Endothelial cell of umbilical vein (primary cell): ENCODE results near the gene DLX1. TPM values are rescaled to one million over a fixed set of nuclear protein-coding genes. Genes with fewer than 3 reads are reported as not detected.

Experiments used
- BruUV-seq: library from RNA; stranded (reverse); fragments of 400-500 nt; replicated peaks from 2 replicates; lab custom pipeline; 2021; lab: Mats Ljungman, UMichigan
- CTCF ChIA-PET: fragments of 300-600, 350-600 bp; sonication (Branson Sonifier 250); formaldehyde crosslinking; loops from one replicate; lab custom pipeline; 2021; ENCODE audit warnings: antibody characterized with exemption, inconsistent platforms; lab: Charles Lee
- POLR2A ChIA-PET: fragments of 300-600, 350-600 bp; sonication (Branson Sonifier 250); formaldehyde crosslinking; loops from one replicate; lab custom pipeline; 2021; ENCODE audit warnings: antibody characterized with exemption, inconsistent platforms; lab: Charles Lee
- DNase-seq: peaks from one replicate; pipeline ENCODE4 v3.0.0-alpha.2; 2011; ENCODE audit warnings: low read depth, low spot score
- FAIRE-seq: peaks from 2 replicates; lab custom pipeline; 2011; peaks lifted over from hg19 to GRCh38; lab: Jason Lieb, UNC
- H2AFZ ChIP-seq: 2 replicates; pipeline ENCODE4 v1.6.0; 2012; ENCODE audit warnings: low read depth, low read length, control low read depth, inconsistent platforms
- H3K27ac ChIP-seq: 2 replicates; pipeline ENCODE4 v1.5.1; 2011; ENCODE audit warnings: low read depth, mild to moderate bottlenecking, control low read depth, low read length, moderate library complexity; ENCODE audit not compliant: insufficient read depth
- H3K27me3 ChIP-seq, 2 experiments: 2 replicates each; pipeline versions ENCODE4 v1.6.0 to v1.6.1; 2011; ENCODE audit warnings: low read length in 2 of 2, mixed read lengths in 1 of 2; ENCODE audit not compliant: control insufficient read depth in 2 of 2, insufficient read depth in 2 of 2
- H3K36me3 ChIP-seq, 2 experiments: 2 replicates in 1 of 2; 3 replicates in 1 of 2; pipeline ENCODE4 v1.5.1; 2011; ENCODE audit warnings: low read length in 2 of 2, mild to moderate bottlenecking in 1 of 2, moderate library complexity in 1 of 2; ENCODE audit not compliant: control insufficient read depth in 2 of 2, insufficient read depth in 2 of 2; ENCODE audit errors: extremely low read depth in 1 of 2
- H3K4me1 ChIP-seq: 3 replicates; pipeline ENCODE4 v1.5.1; 2011; ENCODE audit warnings: mild to moderate bottlenecking, low read length; ENCODE audit not compliant: control insufficient read depth, insufficient read depth; ENCODE audit errors: extremely low read depth
- H3K4me2 ChIP-seq: 2 replicates; pipeline ENCODE4 v1.6.1; 2011; ENCODE audit warnings: low read length, control low read depth, mixed read lengths; ENCODE audit not compliant: insufficient read depth
- H3K4me3 ChIP-seq, 3 experiments: fragments of 200-600 bp in 1 of 3; sonication (generic), shearing (Covaris generic) in 1 of 3; replicated peaks in 1 of 3; 2 replicates each; pipeline ENCODE4 v1.5.1; 2011 to 2016; ENCODE audit warnings: control low read depth in 3 of 3, low read length in 3 of 3, mild to moderate bottlenecking in 2 of 3, inconsistent platforms in 1 of 3, low read depth in 1 of 3, moderate library complexity in 1 of 3; ENCODE audit not compliant: insufficient read depth in 1 of 3
- H3K79me2 ChIP-seq: 2 replicates; pipeline ENCODE4 v1.6.0; 2012; ENCODE audit warnings: low read length, inconsistent platforms; ENCODE audit not compliant: control insufficient read depth, insufficient read depth
- H3K9ac ChIP-seq: replicated peaks from 2 replicates; pipeline ENCODE3; 2011; ENCODE audit warnings: low read length, control low read depth; ENCODE audit not compliant: insufficient read depth; ENCODE audit errors: extremely low read depth
- H3K9me1 ChIP-seq: replicated peaks from 3 replicates; pipeline ENCODE4 v1.6.0; 2011; ENCODE audit warnings: mild to moderate bottlenecking, low read length; ENCODE audit not compliant: control insufficient read depth, insufficient read depth; ENCODE audit errors: extremely low read depth
- H3K9me3 ChIP-seq: replicated peaks from 2 replicates; pipeline ENCODE4 v1.5.1; 2012; ENCODE audit warnings: low read length, inconsistent platforms; ENCODE audit not compliant: control insufficient read depth, insufficient read depth
- H4K20me1 ChIP-seq: replicated peaks from 2 replicates; pipeline ENCODE3; 2011; ENCODE audit warnings: mild to moderate bottlenecking, low read length; ENCODE audit not compliant: control insufficient read depth, insufficient read depth; ENCODE audit errors: extremely low read depth
- EZH2 ChIP-seq: IDR thresholded peaks from 2 replicates; pipeline ENCODE4 v1.6.1; 2012; ENCODE audit warnings: borderline replicate concordance, low read depth, mild to moderate bottlenecking, moderate library complexity, low read length, inconsistent platforms; ENCODE audit not compliant: severe bottlenecking
- FOS ChIP-seq: IDR thresholded peaks from 2 replicates; pipeline ENCODE4 v1.6.1; 2011; ENCODE audit warnings: mild to moderate bottlenecking, low read length, moderate library complexity, borderline replicate concordance; ENCODE audit not compliant: insufficient read depth
- MYC ChIP-seq: IDR thresholded peaks from one replicate; pipeline ENCODE4 v1.6.1; 2011; ENCODE audit warnings: mild to moderate bottlenecking, low read depth, low read length
- POLR2AphosphoS5 ChIP-seq: IDR thresholded peaks from 2 replicates; pipeline ENCODE4 v1.6.1; 2012; ENCODE audit warnings: low read depth, mild to moderate bottlenecking, control low read depth, low read length, moderate library complexity; ENCODE audit not compliant: insufficient read depth
- dilution Hi-C: fragments of 300-500 bp; cut with MboI; formaldehyde crosslinking; loops from one replicate; pipeline ENCODE4 v1.15.0; 2019; ENCODE audit warnings: low sequenced_read_pairs; ENCODE audit not compliant: extremely low pct_ligation_motif_present
- intact Hi-C: fragments of 100-400 bp; cut with micrococcal nuclease; formaldehyde crosslinking; loops from one replicate; pipeline ENCODE4 v1.10.0; 2022
- polyA plus RNA-seq, 4 experiments: library from polyadenylated mRNA; depleted of rRNA in 3 of 4; stranded (reverse) in 3 of 4; unstranded in 1 of 4; fragments of >200 nt; gene quantifications; 2 replicates each; pipeline versions ENCODE4 v1.2.1 to v1.2.3, GENCODE V29; 2011 to 2012; ENCODE audit warnings: missing spikeins in 1 of 4
- total RNA-seq: library from RNA; stranded (reverse); gene quantifications from 2 replicates; pipeline ENCODE4 v1.2.3, GENCODE V29; 2021
- TF ChIP-seq, protein P1 (sequence below): IDR thresholded peaks from 2 replicates; pipeline ENCODE4 v1.6.1; 2011; ENCODE audit not compliant: insufficient read depth, insufficient read length

DLX1 gene
- total and polyA plus RNA-seq, 2 donors (not counting 3 experiments of a cell fraction or from before 2014, with no cell fraction given) = 0.12 TPM; not detected in 1

DNA sequence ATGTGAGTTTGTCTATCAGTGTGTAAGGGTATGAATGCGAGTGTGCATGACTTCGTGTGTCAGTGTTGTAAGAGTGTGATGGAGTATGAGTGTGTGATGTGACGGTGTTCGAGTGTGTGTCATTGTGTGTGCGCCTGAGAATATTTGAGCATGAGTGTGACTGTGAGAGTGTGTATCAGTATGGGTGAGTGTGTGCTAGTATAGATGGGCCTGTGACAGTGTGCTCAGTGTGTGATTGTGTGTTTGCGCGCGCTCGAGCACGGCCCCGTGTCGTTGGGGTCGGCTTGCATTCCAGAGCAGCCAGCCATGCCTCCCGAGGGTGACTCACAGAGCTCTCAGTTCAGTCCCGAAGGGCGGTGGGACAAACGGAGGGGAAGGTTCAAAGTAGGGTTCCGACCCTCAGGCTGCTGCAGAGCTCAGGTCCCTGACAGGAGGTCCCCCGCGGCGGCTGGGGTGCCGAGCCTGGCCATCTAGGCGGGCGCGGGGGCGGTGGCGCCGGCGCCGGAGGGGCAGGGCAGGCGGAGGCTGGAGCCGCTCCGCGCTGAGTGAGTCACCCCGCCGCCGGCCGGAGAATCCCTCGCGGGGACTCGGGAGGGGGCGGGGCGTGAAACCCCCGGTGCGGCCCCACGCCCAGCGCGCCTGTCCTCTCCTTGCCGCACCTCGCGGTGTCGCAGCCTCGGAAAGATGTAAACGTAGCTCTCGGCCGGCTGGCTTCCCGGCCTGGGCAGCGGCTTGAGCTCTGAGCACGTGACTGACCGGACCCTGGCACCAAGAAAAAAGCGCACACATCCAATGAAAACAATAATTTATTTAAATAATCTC lies 13.6 kb downstream of the DLX1 start:
- peak; percentile 68 for DNase-seq
- FAIRE-seq = peak; percentile 72
- Histone ChIP-seq H3K36me3 (no peaks in the 10 kb centered on the region), H3K27ac (no peak overlapping the region), H3K4me3 (peak overlapping the region; percentile 12 to 34 (median 30)), H3K27me3 (peaks cover 42 to 81% of the 10 kb centered on the region in 2 experiments), H4K20me1 (no peaks in the 10 kb centered on the region), H3K4me1 (peaks cover 48% of the 10 kb centered on the region), H2AFZ (peak overlapping the region; percentile 69), H3K9me3 (no peaks in the 10 kb centered on the region), H3K9ac (peak overlapping the region; percentile 4), H3K9me1 (no peaks in the 10 kb centered on the region), H3K79me2 (no peaks in the 10 kb centered on the region), H3K4me2 (peak overlapping the region; percentile 77)
- TF ChIP-seq FOS (peak; percentile 88), POLR2AphosphoS5 (peak; percentile 33), EZH2 (no peak), MYC (no peak)
- TF ChIP-seq, protein P1, sequence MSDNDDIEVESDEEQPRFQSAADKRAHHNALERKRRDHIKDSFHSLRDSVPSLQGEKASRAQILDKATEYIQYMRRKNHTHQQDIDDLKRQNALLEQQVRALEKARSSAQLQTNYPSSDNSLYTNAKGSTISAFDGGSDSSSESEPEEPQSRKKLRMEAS = peak; percentile 36
- intact Hi-C loops = no loop called here
- BruUV-seq = no TSS peak
- ChIA-PET CTCF (interaction anchor here (0.5 to 1.7 kb wide), 9 partner anchors 10 to 525 kb away, joined by 3 to 8 read pairs (median 5); partner anchors contain the start of gene DLX1), POLR2A (no interaction called here)
- dilution Hi-C loops = no loop called here
